CD4-positive, alpha-beta T cell treated with Interleukin-12 subunit alpha and Interleukin-12 subunit beta, for 1 hour (primary cell): ENCODE data around the gene AKT3.
A peak's percentile ranks its signal among the peaks of the same experiment; 100 is the strongest.
"Not testable (repeated sequence)": the region's sequence is repeated elsewhere in the genome, so short reads cannot be mapped to it uniquely, and the experiment has no call there.

ENCODE experiments used
- DNase-seq: peaks from one replicate; pipeline ENCODE4 v3.0.0-alpha.2; 2020

Gene AKT3

GRCh38 chr1:243595527-243596210 is 254.4 kb downstream of the AKT3 start:
- peak; percentile 16 for DNase-seq

- no peak for DNase-seq
Measured at GRCh38 chr1:243594455-243594854, 255.6 kb downstream of the AKT3 start.

GRCh38 chr1:243589286-243589685 is 260.8 kb downstream of the AKT3 start:
- not testable (repeated sequence) for DNase-seq

GRCh38 chr1:243587823-243588560 is 262.1 kb downstream of the AKT3 start:
- no peak for DNase-seq

GRCh38 chr1:243587285-243587684 is 262.8 kb downstream of the AKT3 start:
- no peak for DNase-seq

- DNase-seq: no peak
Measured at GRCh38 chr1:243585982-243586381, 264.1 kb downstream of the AKT3 start.

- no peak for DNase-seq
Measured at GRCh38 chr1:243582326-243582725, 267.7 kb downstream of the AKT3 start.

- DNase-seq: no peak
Measured at GRCh38 chr1:243580984-243581383, 269.1 kb downstream of the AKT3 start.

GRCh38 chr1:243580072-243580471 is 270.0 kb downstream of the AKT3 start:
- no peak for DNase-seq

GRCh38 chr1:243575070-243575469 is 275.0 kb downstream of the AKT3 start:
- DNase-seq: no peak

GRCh38 chr1:243572940-243573339 is 277.1 kb downstream of the AKT3 start:
- DNase-seq: no peak

GRCh38 chr1:243568793-243569192 is 281.2 kb downstream of the AKT3 start:
- no peak for DNase-seq

- no peak for DNase-seq
Measured at GRCh38 chr1:243564814-243565213, 285.2 kb downstream of the AKT3 start.

- DNase-seq: no peak
Measured at GRCh38 chr1:243563732-243564131, 286.3 kb downstream of the AKT3 start.

- DNase-seq: no peak
Measured at GRCh38 chr1:243562473-243562872, 287.6 kb downstream of the AKT3 start.

GRCh38 chr1:243561588-243562319 is 288.3 kb downstream of the AKT3 start:
- no peak for DNase-seq

GRCh38 chr1:243559575-243560162 is 290.4 kb downstream of the AKT3 start:
- no peak for DNase-seq

- no peak for DNase-seq
Measured at GRCh38 chr1:243558576-243558975, 291.5 kb downstream of the AKT3 start.

GRCh38 chr1:243557866-243558265 is 292.2 kb downstream of the AKT3 start:
- DNase-seq: no peak

GRCh38 chr1:243554686-243555085 is 295.4 kb downstream of the AKT3 start:
- DNase-seq: no peak

- no peak for DNase-seq
Measured at GRCh38 chr1:243553090-243553489, 297.0 kb downstream of the AKT3 start.

GRCh38 chr1:243550276-243550675 is 299.8 kb downstream of the AKT3 start:
- no peak for DNase-seq

- DNase-seq: no peak
Measured at GRCh38 chr1:243549791-243550190, 300.3 kb downstream of the AKT3 start.
